Parathyroid adenoma (tissue), 2 donors: ENCODE results near the gene DTX3.
"Not testable (repeated sequence)": the region's sequence is repeated elsewhere in the genome, so short reads cannot be mapped to it uniquely, and the experiment has no call there.

ENCODE experiments used
- H2AFZ ChIP-seq: fragments of 300-600 bp; sonication (generic); one replicate; pipeline ENCODE4 v1.7.0; 2017; ENCODE audit warnings: antibody characterized with exemption, mild to moderate bottlenecking
- H3K27ac ChIP-seq: fragments of 300-600 bp; sonication (generic); one replicate; pipeline ENCODE4 v1.7.0; 2017
- H3K27me3 ChIP-seq: fragments of 300-600 bp; sonication (generic); one replicate; pipeline ENCODE4 v1.7.0; 2017; ENCODE audit warnings: low read length; ENCODE audit not compliant: control insufficient read depth, insufficient read depth
- H3K36me3 ChIP-seq: fragments of 300-600 bp; sonication (generic); one replicate; pipeline ENCODE4 v1.7.0; 2017; ENCODE audit warnings: low read length; ENCODE audit not compliant: control insufficient read depth, insufficient read depth
- H3K4me1 ChIP-seq: fragments of 300-600 bp; sonication (generic); one replicate; pipeline ENCODE4 v1.7.0; 2017; ENCODE audit warnings: control low read depth
- H3K4me2 ChIP-seq: fragments of 300-600 bp; sonication (generic); one replicate; pipeline ENCODE4 v1.7.0; 2017; ENCODE audit warnings: low read length
- H3K4me3 ChIP-seq: fragments of 300-600 bp; sonication (generic); one replicate; pipeline ENCODE4 v1.7.0; 2017; ENCODE audit warnings: low read depth, low read length
- H3K79me2 ChIP-seq: fragments of 300-600 bp; sonication (generic); one replicate; pipeline ENCODE4 v1.7.0; 2017; ENCODE audit warnings: control low read depth
- H3K9ac ChIP-seq: fragments of 300-600 bp; sonication (generic); one replicate; pipeline ENCODE4 v1.7.0; 2017; ENCODE audit warnings: mild to moderate bottlenecking
- H3K9me3 ChIP-seq: fragments of 300-600 bp; sonication (generic); one replicate; pipeline ENCODE4 v1.7.0; 2017; ENCODE audit warnings: low read length; ENCODE audit not compliant: control insufficient read depth
- TF ChIP-seq, protein P1 (sequence below): fragments of 300-600 bp; sonication (generic); IDR thresholded peaks from one replicate; pipeline ENCODE4 v1.7.0; 2017; ENCODE audit warnings: antibody characterized with exemption, mild to moderate bottlenecking
- donor health status: primary hyperparathyroidism.

DTX3 gene

DNA sequence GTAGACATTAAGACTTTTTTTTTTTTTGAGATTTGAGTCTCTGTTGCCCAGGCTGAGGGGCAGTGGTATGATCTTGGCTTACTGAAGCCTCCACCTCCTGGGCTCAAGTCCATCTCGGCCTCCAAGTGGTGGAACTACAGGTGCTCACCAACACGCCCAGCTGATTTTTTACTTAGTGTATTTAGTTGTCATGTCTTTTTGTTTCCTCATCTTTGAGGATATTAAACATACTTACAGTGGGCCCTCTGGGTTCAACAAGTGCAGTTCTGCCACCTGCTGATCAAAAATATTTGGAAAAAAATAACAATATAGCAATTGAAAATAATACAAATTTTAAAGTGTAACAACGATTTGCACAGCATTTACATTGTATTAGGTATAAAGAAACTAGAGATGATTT, 32.7 kb downstream of the DTX3 start:
- Histone ChIP-seq H3K79me2 (no peaks in the 10 kb centered on the region), H3K27ac (no peak overlapping the region), H3K9me3 (no peaks in the 10 kb centered on the region), H3K4me3 (no peak overlapping the region), H3K27me3 (no peaks in the 10 kb centered on the region), H3K4me2 (no peak overlapping the region), H2AFZ (no peak overlapping the region), H3K4me1 (no peaks in the 10 kb centered on the region), H3K36me3 (no peaks in the 10 kb centered on the region), H3K9ac (no peak overlapping the region)
- TF ChIP-seq, protein P1, sequence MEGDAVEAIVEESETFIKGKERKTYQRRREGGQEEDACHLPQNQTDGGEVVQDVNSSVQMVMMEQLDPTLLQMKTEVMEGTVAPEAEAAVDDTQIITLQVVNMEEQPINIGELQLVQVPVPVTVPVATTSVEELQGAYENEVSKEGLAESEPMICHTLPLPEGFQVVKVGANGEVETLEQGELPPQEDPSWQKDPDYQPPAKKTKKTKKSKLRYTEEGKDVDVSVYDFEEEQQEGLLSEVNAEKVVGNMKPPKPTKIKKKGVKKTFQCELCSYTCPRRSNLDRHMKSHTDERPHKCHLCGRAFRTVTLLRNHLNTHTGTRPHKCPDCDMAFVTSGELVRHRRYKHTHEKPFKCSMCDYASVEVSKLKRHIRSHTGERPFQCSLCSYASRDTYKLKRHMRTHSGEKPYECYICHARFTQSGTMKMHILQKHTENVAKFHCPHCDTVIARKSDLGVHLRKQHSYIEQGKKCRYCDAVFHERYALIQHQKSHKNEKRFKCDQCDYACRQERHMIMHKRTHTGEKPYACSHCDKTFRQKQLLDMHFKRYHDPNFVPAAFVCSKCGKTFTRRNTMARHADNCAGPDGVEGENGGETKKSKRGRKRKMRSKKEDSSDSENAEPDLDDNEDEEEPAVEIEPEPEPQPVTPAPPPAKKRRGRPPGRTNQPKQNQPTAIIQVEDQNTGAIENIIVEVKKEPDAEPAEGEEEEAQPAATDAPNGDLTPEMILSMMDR, result no peak

DNA sequence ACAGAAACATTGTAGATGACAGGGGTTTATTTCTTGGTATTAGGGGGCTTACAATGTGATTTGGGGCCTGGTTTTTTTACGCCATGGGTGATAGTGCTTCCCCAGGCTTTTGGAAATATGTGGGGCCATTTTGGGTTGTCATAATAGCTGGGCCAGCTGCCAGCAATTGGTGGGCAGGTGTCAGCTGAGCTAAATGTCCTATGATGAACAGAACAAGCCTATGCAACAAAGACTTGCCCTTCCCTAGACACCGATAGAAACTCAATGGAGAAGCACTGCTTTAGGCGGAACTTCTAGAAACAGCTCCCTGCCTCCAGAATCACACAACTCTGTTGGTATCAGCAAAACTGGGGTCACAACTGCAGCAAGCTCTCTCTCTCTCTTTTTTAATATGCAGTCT, 33.5 kb downstream of the DTX3 start:
- Histone ChIP-seq H3K27me3 (no peaks in the 10 kb centered on the region), H2AFZ (no peak overlapping the region), H3K27ac (no peak overlapping the region), H3K4me3 (no peak overlapping the region), H3K4me1 (no peaks in the 10 kb centered on the region), H3K9ac (no peak overlapping the region), H3K9me3 (no peaks in the 10 kb centered on the region), H3K4me2 (no peak overlapping the region), H3K36me3 (no peaks in the 10 kb centered on the region), H3K79me2 (no peaks in the 10 kb centered on the region)
- TF ChIP-seq, protein P1, result no peak

DNA sequence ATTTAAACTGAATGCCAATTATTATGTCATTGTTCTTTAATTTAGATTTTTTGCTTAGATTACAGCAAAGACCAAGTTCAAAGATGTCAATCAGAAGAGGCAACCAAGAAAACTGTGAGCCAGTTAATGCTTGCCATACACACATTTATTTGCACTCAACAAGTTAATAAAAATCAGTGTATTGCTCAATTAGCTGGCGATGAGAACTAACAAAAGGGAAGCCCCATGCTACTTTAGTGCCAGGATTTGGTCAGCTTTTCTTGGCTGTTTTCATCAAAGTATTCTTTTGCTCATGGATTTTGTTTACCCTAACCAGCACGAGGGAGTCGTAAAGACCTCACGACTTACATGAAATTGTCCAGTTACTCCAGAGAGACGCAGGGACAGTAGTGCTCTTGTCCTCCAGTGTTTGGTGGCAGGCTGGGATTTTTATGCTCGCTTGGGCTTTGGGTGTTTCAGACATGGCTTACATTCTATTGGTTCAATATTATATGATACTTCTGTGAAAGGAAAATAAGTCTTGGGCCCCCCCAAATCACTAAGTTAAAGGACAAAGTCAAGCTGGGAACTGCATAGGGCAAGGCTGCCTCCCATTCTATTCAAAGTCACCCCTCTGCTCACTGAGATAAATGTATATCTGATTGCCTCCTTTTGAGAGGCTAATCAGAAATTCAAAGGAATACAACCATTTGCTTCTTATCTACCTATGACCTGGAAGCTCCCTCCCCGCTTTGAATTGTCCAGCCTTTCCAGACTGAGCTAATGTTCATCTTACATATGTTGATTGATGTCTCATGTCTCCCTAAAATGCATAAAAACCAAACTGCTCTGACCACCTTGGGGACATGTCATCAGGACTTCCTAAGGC, 35.8 kb downstream of the DTX3 start:
- TF ChIP-seq, protein P1, result no peak
- Histone ChIP-seq H3K4me2 (no peak overlapping the region), H3K27me3 (no peaks in the 10 kb centered on the region), H3K4me3 (no peak overlapping the region), H3K9ac (no peak overlapping the region), H3K27ac (no peak overlapping the region), H3K4me1 (no peaks in the 10 kb centered on the region), H2AFZ (no peak overlapping the region), H3K9me3 (no peaks in the 10 kb centered on the region), H3K79me2 (no peaks in the 10 kb centered on the region), H3K36me3 (no peaks in the 10 kb centered on the region)

DNA sequence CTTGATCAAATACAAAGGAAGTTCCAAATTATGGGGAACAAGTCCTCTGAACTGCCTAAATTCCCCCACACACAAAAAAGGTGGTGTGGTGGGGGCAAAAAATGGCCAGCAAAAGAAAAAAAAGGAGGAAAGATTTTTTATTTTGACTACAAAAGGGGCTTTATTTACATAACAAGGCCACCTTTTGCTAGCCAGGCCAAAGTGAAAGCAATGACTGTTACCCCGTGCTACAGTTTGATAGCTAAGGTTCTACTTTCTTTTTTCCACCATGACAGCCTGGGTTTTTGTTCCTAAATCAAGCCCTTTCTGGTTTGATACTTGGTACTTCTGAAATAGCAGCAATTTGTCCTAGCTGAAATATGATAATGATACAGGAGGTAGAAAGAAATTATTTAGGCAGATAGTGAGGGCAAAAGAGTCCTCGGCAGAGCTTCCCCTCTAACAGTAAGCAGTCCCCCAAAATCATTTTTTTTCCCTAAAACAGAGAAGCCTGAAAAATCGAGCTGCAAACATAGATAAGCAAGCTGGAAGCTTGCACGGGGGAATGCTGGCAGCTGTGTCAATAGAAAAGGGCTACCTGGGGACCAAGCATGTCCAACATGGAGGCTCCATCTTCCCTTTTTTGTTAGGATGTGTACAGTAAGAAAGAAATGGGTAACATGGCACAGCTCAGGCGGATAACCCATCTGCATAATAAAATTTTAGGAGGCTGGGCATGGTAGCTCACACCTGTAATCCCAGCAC, 37.2 kb downstream of the DTX3 start:
- H3K4me1 ChIP-seq, result no peaks in the 10 kb centered on the region
- no peak overlapping the region for H3K9ac ChIP-seq
- TF ChIP-seq, protein P1, result no peak
- no peaks in the 10 kb centered on the region for H3K9me3 ChIP-seq
- no peak overlapping the region for H3K4me3 ChIP-seq
- H3K36me3 ChIP-seq, result no peaks in the 10 kb centered on the region
- no peaks in the 10 kb centered on the region for H3K79me2 ChIP-seq
- no peak overlapping the region for H3K27ac ChIP-seq
- H3K27me3 ChIP-seq, result no peaks in the 10 kb centered on the region
- no peak overlapping the region for H3K4me2 ChIP-seq
- H2AFZ ChIP-seq, result no peak overlapping the region

DNA sequence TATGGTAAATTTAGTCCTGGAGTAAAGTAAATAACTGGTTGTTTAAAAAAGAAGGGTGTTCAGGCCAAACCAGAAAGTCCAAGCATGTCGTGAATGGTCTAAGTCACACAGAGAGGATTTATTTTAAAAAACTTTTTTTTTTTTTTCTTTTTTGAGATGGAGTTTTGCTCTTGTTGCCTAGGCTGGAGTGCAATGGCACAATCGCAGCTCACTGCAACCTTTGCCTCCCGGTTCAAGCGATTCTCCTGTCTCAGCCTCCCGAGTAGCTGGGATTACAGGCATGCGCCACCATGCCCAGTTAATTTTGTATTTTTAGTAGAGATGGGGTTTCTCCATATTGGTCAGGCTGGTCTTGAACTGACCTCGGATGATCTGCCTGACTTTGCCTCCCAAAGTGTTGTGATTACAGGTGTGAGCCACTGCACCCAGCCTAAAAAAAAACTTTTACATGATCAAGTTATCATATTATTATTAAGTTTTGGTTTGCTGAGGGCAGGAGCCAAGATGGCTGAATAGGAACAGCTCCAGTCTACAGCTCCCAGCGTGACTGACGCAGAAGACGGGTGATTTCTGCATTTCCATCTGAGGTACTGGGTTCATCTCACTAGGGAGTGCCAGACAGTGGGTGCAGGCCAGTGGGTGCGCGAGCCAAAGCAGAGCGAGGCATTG, 41.5 kb downstream of the DTX3 start:
- not testable (repeated sequence) for H3K4me2 ChIP-seq, H3K36me3 ChIP-seq, H3K27me3 ChIP-seq, H3K27ac ChIP-seq, H3K4me1 ChIP-seq, H3K4me3 ChIP-seq, H3K9ac ChIP-seq, H3K9me3 ChIP-seq, H2AFZ ChIP-seq, H3K79me2 ChIP-seq

DNA sequence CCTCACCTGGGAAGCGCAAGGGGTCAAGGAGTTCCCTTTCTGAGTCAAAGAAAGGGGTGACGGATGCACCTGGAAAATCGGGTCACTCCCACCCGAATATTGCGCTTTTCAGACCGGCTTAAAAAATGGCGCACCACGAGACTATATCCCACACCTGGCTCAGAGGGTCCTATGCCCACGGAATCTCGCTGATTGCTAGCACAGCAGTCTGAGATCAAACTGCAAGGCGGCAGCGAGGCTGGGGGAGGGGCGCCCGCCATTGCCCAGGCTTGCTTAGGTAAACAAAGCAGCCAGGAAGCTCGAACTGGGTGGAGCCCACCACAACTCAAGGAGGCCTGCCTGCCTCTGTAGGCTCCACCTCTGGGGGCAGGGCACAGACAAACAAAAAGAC, 42.0 kb downstream of the DTX3 start:
- not testable (repeated sequence) for H3K36me3 ChIP-seq, H3K9ac ChIP-seq, H3K4me1 ChIP-seq, H3K79me2 ChIP-seq, H3K27me3 ChIP-seq, H3K4me2 ChIP-seq, H3K9me3 ChIP-seq, H2AFZ ChIP-seq, H3K4me3 ChIP-seq, H3K27ac ChIP-seq
